K562 (cell line): ENCODE results near the gene NCAPG2. TPM values are rescaled to one million over a fixed set of nuclear protein-coding genes. Genes with fewer than 3 reads are reported as not detected.

Experiments used
- ATAC-seq: fragments of 200-7000 bp; cut with Tn5 transposase; 3 replicates; pipeline ENCODE4 v1.9.1; 2020; ENCODE audit warnings: moderate library complexity
- BruUV-seq: library from RNA; stranded (reverse); fragments of 400-500 nt; replicated peaks from 2 replicates; lab custom pipeline; 2021; lab: Mats Ljungman, UMichigan
- CTCF ChIA-PET: fragments of 300-600 bp; formaldehyde crosslinking; extraction: SDS; loops from one replicate; lab custom pipeline; 2021; ENCODE audit warnings: low intra/inter-chr PET ratio; lab: Yijun Ruan, JAX
- POLR2A ChIA-PET: fragments of 300-600, 350-650 bp; sonication (Branson Sonifier 250); formaldehyde crosslinking; extraction: SDS; loops from one replicate; lab custom pipeline; 2021; ENCODE audit warnings: antibody characterized with exemption, inconsistent platforms; lab: Yijun Ruan, JAX
- DNase-seq, 4 experiments: peaks; one replicate each; pipeline versions ENCODE4 v3.0.0 to v3.0.0-alpha.2; 2011 to 2018; ENCODE audit warnings: low spot score in 3 of 4, mixed read lengths in 3 of 4; ENCODE audit errors: extremely low read depth in 1 of 4
- FAIRE-seq: peaks from 2 replicates; lab custom pipeline; 2011; peaks lifted over from hg19 to GRCh38; lab: Jason Lieb, UNC
- H2AFZ ChIP-seq: 2 replicates; pipeline ENCODE4 v1.6.0; 2011; ENCODE audit warnings: low read depth, low read length, control low read depth, inconsistent platforms
- H3K27ac ChIP-seq: fragments of 200-600 bp; 3 replicates; pipeline ENCODE4 v1.8.0; 2011; ENCODE audit warnings: low read depth, mild to moderate bottlenecking, control low read depth, inconsistent platforms, low read length, moderate library complexity, mixed read lengths; ENCODE audit errors: extremely low read depth
- H3K27me3 ChIP-seq, 2 experiments: fragments of 300-600 bp in 1 of 2; 2 replicates in 1 of 2; 3 replicates in 1 of 2; pipeline versions ENCODE4 v1.6.0 to v1.8.0; 2011; ENCODE audit warnings: inconsistent platforms in 2 of 2, low read length in 2 of 2, mild to moderate bottlenecking in 1 of 2, mixed read lengths in 1 of 2, moderate library complexity in 1 of 2; ENCODE audit not compliant: control insufficient read depth in 2 of 2, insufficient read depth in 2 of 2
- H3K36me3 ChIP-seq: fragments of 300-600 bp; 3 replicates; pipeline ENCODE4 v1.8.0; 2011; ENCODE audit warnings: mild to moderate bottlenecking, low read length, inconsistent platforms; ENCODE audit not compliant: control insufficient read depth, insufficient read depth
- H3K4me1 ChIP-seq, 2 experiments: fragments of 200-600 bp in 1 of 2; replicated peaks in 1 of 2; 2 replicates in 1 of 2; 3 replicates in 1 of 2; pipeline versions ENCODE4 v1.5.1 to v1.8.0; 2011; ENCODE audit warnings: inconsistent platforms in 2 of 2, low read length in 2 of 2, mild to moderate bottlenecking in 1 of 2, mixed read lengths in 1 of 2, moderate library complexity in 1 of 2; ENCODE audit not compliant: control insufficient read depth in 2 of 2, insufficient read depth in 2 of 2
- H3K4me2 ChIP-seq: 2 replicates; pipeline ENCODE4 v1.6.1; 2011; ENCODE audit warnings: low read length, control low read depth, inconsistent platforms, mixed read lengths; ENCODE audit not compliant: insufficient read depth
- H3K4me3 ChIP-seq: fragments of 200-600 bp; sonication (generic), shearing (Covaris generic); 2 replicates; pipeline ENCODE4 v1.5.1; 2016; ENCODE audit warnings: control low read depth, inconsistent platforms
- H3K79me2 ChIP-seq: fragments of 200-600 bp; 3 replicates; pipeline ENCODE4 v1.8.0; 2011; ENCODE audit warnings: low read length, inconsistent platforms; ENCODE audit not compliant: control insufficient read depth, insufficient read depth
- H3K9ac ChIP-seq, 2 experiments: 2 replicates each; pipeline versions ENCODE4 v1.6.0 to v1.6.1; 2011; ENCODE audit warnings: low read depth in 2 of 2, low read length in 2 of 2, control low read depth in 1 of 2, inconsistent platforms in 1 of 2, mild to moderate bottlenecking in 1 of 2, mixed read lengths in 1 of 2; ENCODE audit not compliant: insufficient read depth in 1 of 2
- H3K9me1 ChIP-seq: one replicate; pipeline ENCODE4 v1.6.0; 2011; ENCODE audit warnings: inconsistent platforms, mild to moderate bottlenecking, low read length, moderate library complexity; ENCODE audit not compliant: control insufficient read depth, insufficient read depth
- H3K9me3 ChIP-seq: replicated peaks from 2 replicates; pipeline ENCODE4 v1.5.1; 2011; ENCODE audit warnings: low read depth, low read length, inconsistent platforms; ENCODE audit not compliant: control insufficient read depth, insufficient read depth
- H4K20me1 ChIP-seq: replicated peaks from 2 replicates; pipeline ENCODE4 v1.6.1; 2011; ENCODE audit warnings: low read length, inconsistent platforms, mixed read lengths; ENCODE audit not compliant: control insufficient read depth, insufficient read depth
- CHCHD3 ChIP-seq: fragments of 250-450 bp; sonication (Bioruptor Pico); IDR thresholded peaks from 2 replicates; pipeline ENCODE4 v2.1.2; 2022; ENCODE audit warnings: mild to moderate bottlenecking
- HNRNPH1 ChIP-seq: fragments of 200-400 bp; formaldehyde crosslinking; optimal IDR thresholded peaks from 2 replicates; pipeline ENCODE3; 2017; ENCODE audit warnings: low read depth, mild to moderate bottlenecking, low read length, moderate library complexity
- MCM7 ChIP-seq, 2 experiments: fragments of 450-650 bp; IDR thresholded peaks; 2 replicates each; pipeline ENCODE4 v1.6.1; 2016 to 2018
- PKNOX1 ChIP-seq: fragments of 450-650 bp; IDR thresholded peaks from 2 replicates; pipeline ENCODE4 v1.6.1; 2016
- RNF219 ChIP-seq: fragments of 250-450 bp; sonication (Bioruptor Pico); IDR thresholded peaks from 2 replicates; pipeline ENCODE4 v1.5.0; 2022; ENCODE audit warnings: mild to moderate bottlenecking
- STAT5A ChIP-seq: IDR thresholded peaks from 2 replicates; pipeline ENCODE4 v1.6.1; 2012; ENCODE audit warnings: low read length, inconsistent platforms, borderline replicate concordance
- ZNF12 ChIP-seq: sonication (generic); formaldehyde crosslinking; IDR thresholded peaks from 2 replicates; pipeline ENCODE4 v1.4.0; 2020; ENCODE audit warnings: mild to moderate bottlenecking, missing genetic modification reagents
- ZNF280A ChIP-seq: fragments of 450-650 bp; IDR thresholded peaks from 2 replicates; pipeline ENCODE4 v1.6.1; 2018; ENCODE audit warnings: mild to moderate bottlenecking, low read depth; ENCODE audit not compliant: partially characterized antibody
- WGBS: fragments of 100-300 bp; shearing (Covaris generic); methylation state at CpG from one replicate; pipeline ENCODE4 v1.1.6; 2016; ENCODE audit warnings: low coverage, mixed read lengths; ENCODE audit not compliant: insufficient coverage; ENCODE audit errors: missing lambda C conversion rate; 5-methylcytosine and 5-hydroxymethylcytosine counted together
- in situ Hi-C: fragments of 300-500 bp; cut with MboI; formaldehyde crosslinking; loops from 4 replicates; pipeline ENCODE4 v1.15.0; 2018; ENCODE audit warnings: inconsistent platforms, mixed read lengths
- intact Hi-C: fragments of 100-400 bp; cut with micrococcal nuclease; formaldehyde crosslinking; loops from 2 replicates; pipeline ENCODE4 v1.14.2; 2022
- polyA plus RNA-seq, 8 experiments: library from polyadenylated mRNA; depleted of rRNA in 4 of 8; stranded (reverse) in 5 of 8; unstranded in 3 of 8; fragments of >200 nt; fragmentation: Nextera tagmentation in 2 of 8; fragmentation: Illumina TruSeq in 1 of 8; extraction: Ambion mirVana in 2 of 8; extraction: Trizol in 1 of 8; gene quantifications; 2 replicates each; pipeline versions ENCODE4 v1.2.1 to v1.2.3, GENCODE V29; 2011 to 2014; ENCODE audit warnings: inconsistent platforms in 1 of 8, missing spikeins in 1 of 8
- total RNA-seq, 7 experiments: library from RNA; depleted of rRNA in 6 of 7; stranded (reverse); fragments of >200 nt in 6 of 7; fragmentation: Illumina TruSeq in 2 of 7; extraction: Trizol in 2 of 7; gene quantifications; 2 replicates each; pipeline versions ENCODE4 v1.2.1 to v1.2.3, GENCODE V29; 2011 to 2021; ENCODE audit warnings: low replicate concordance in 1 of 7
- TF ChIP-seq, protein P1 (sequence below): fragments of 450-650 bp; IDR thresholded peaks from 2 replicates; pipeline ENCODE4 v1.6.1; 2017; ENCODE audit warnings: antibody characterized with exemption, mild to moderate bottlenecking

Gene NCAPG2
- total and polyA plus RNA-seq, 9 of the 15 experiments (the other 6 are each of a cell fraction or from before 2014, with no cell fraction given): 21.5 to 127 (median 86.1) TPM

DNA sequence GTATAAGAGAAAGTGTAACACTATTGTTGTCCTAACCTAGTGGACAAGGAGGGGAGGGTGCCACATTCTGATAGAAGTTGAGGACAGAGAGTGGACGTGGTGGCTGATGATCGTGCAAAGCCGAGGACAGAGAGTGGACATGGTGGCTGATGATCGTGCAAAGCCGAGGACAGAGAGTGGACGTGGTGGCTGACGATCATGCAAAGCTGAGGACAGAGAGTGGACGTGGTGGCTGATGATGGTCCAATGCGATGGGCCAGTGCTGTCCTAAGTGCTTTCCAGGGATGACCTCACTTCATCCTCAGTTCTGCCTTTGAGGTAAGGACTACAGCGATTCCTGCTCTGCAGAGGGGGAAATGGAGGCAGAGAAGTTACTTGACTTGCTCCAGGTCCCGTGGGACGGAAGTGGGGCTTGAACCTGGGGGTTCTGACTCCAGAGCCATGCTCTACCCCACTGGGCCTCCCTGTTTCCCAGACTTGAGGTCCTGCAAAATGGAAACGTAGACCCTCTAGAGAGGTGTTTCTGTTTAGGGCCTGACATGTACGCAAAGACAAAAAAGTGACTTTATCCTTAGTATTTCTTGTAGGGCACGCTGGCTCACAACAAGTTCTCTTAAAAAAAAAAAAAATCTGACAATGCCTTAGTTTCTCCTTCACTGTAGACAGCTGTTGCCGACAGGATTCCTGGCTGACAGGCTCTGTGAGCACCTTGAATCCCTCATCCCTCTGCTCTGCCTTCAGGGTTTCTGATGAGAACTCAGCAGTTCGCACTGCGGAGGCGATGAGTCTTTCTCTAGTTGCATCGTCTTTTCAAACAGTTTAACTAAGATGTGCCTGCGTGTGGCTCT is 20.3 kb upstream of the NCAPG2 start:
- Histone ChIP-seq H4K20me1 (no peaks in the 10 kb centered on the region), H3K4me1 (peaks cover 5 to 14% of the 10 kb centered on the region in 2 experiments; a peak in 4 of 5 replicates), H3K36me3 (peaks cover under 1% of the 10 kb centered on the region; the same call in 2 of the 3 replicates), H3K27me3 (peaks cover 0 to 1% of the 10 kb centered on the region in 2 experiments; a peak in 1 of 5 replicates), H3K9me3 (no peaks in the 10 kb centered on the region), H3K4me3 (no peak overlapping the region), H3K9ac (peak overlapping the region in 1 of 2 experiments; percentile 79; a peak in 2 of 4 replicates), H2AFZ (peak overlapping the region; percentile 60), H3K79me2 (no peaks in the 10 kb centered on the region), H3K4me2 (peak overlapping the region; percentile 8; the same call in 1 of the 2 replicates), H3K27ac (no peak overlapping the region), H3K9me1 (no peaks in the 10 kb centered on the region)
- ChIA-PET CTCF (no interaction called here), POLR2A (interaction anchor here (3.2 kb wide), 1 partner anchor 10 kb away, joined by 6 read pairs; no protein-coding TSS in a partner anchor)
- FAIRE-seq: no peak
- no peak for DNase-seq
- intact Hi-C loops (no loop called here), in situ Hi-C loops (no loop called here)
- WGBS: 42% methylated on average over 21 of the region's 21 CpGs
- peak; percentile 37 for ATAC-seq
- BruUV-seq: no TSS peak
- TF ChIP-seq RNF219 (CRISPR knock-in tag): no peak
- TF ChIP-seq STAT5A: no peak
- TF ChIP-seq, protein P1, sequence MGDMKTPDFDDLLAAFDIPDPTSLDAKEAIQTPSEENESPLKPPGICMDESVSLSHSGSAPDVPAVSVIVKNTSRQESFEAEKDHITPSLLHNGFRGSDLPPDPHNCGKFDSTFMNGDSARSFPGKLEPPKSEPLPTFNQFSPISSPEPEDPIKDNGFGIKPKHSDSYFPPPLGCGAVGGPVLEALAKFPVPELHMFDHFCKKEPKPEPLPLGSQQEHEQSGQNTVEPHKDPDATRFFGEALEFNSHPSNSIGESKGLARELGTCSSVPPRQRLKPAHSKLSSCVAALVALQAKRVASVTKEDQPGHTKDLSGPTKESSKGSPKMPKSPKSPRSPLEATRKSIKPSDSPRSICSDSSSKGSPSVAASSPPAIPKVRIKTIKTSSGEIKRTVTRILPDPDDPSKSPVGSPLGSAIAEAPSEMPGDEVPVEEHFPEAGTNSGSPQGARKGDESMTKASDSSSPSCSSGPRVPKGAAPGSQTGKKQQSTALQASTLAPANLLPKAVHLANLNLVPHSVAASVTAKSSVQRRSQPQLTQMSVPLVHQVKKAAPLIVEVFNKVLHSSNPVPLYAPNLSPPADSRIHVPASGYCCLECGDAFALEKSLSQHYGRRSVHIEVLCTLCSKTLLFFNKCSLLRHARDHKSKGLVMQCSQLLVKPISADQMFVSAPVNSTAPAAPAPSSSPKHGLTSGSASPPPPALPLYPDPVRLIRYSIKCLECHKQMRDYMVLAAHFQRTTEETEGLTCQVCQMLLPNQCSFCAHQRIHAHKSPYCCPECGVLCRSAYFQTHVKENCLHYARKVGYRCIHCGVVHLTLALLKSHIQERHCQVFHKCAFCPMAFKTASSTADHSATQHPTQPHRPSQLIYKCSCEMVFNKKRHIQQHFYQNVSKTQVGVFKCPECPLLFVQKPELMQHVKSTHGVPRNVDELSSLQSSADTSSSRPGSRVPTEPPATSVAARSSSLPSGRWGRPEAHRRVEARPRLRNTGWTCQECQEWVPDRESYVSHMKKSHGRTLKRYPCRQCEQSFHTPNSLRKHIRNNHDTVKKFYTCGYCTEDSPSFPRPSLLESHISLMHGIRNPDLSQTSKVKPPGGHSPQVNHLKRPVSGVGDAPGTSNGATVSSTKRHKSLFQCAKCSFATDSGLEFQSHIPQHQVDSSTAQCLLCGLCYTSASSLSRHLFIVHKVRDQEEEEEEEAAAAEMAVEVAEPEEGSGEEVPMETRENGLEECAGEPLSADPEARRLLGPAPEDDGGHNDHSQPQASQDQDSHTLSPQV: no peak
- TF ChIP-seq CHCHD3 (CRISPR knock-in tag): no peak
- no peak for TF ChIP-seq ZNF12 (CRISPR knock-in tag)
- TF ChIP-seq MCM7 (IDR thresholded peaks at IDR 0.05): 0 out of 4 replicates have a peak, but pooled peaks of 1 of the 2 experiments have one; percentile 67
- peak; percentile 51; the same call in 1 of the 2 replicates for TF ChIP-seq PKNOX1
- TF ChIP-seq HNRNPH1: no peak
- no peak for TF ChIP-seq ZNF280A
